H1 (cell line): ENCODE measurements around the gene CRACDL. TPM values are rescaled to one million over a fixed set of nuclear protein-coding genes. Genes with fewer than 3 reads are reported as not detected.

Source experiments
- CTCF ChIA-PET: fragments of 300-600 bp; sonication (Branson Sonifier 250); formaldehyde crosslinking; loops from one replicate; lab custom pipeline; 2021; ENCODE audit not compliant: partially characterized antibody; lab: Charles Lee
- POLR2A ChIA-PET: fragments of 300-600 bp; sonication (Branson Sonifier 250); formaldehyde crosslinking; loops from one replicate; lab custom pipeline; 2021; ENCODE audit warnings: inconsistent platforms; ENCODE audit not compliant: partially characterized antibody; lab: Charles Lee
- DNase-seq, 2 experiments: peaks; one replicate each; pipeline versions ENCODE4 v3.0.0 to v3.0.0-alpha.2; 2010 to 2022; ENCODE audit warnings: low spot score in 2 of 2, low read depth in 1 of 2, mixed read lengths in 1 of 2
- FAIRE-seq: peaks from 2 replicates; lab custom pipeline; 2011; peaks lifted over from hg19 to GRCh38; lab: Jason Lieb, UNC
- H2AFZ ChIP-seq: 2 replicates; pipeline ENCODE4 v1.8.1; 2012; ENCODE audit warnings: low read length, inconsistent platforms
- H2AK5ac ChIP-seq: 2 replicates; pipeline ENCODE4 v1.6.1; 2013; ENCODE audit warnings: low read depth, low read length
- H2BK120ac ChIP-seq: replicated peaks from 2 replicates; pipeline ENCODE3; 2013; ENCODE audit warnings: low read depth, low read length, inconsistent platforms
- H2BK12ac ChIP-seq: 2 replicates; pipeline ENCODE4 v1.6.1; 2013; ENCODE audit warnings: low read depth, low read length
- H2BK15ac ChIP-seq: 2 replicates; pipeline ENCODE4 v1.6.1; 2013; ENCODE audit warnings: low read length
- H2BK20ac ChIP-seq: 2 replicates; pipeline ENCODE4 v1.6.1; 2013; ENCODE audit warnings: low read length
- H2BK5ac ChIP-seq: 2 replicates; pipeline ENCODE4 v1.6.1; 2013; ENCODE audit warnings: low read depth, low read length
- H3K14ac ChIP-seq: 2 replicates; pipeline ENCODE4 v1.6.1; 2013; ENCODE audit warnings: inconsistent platforms; ENCODE audit not compliant: insufficient read length
- H3K18ac ChIP-seq: 2 replicates; pipeline ENCODE4 v1.6.1; 2013; ENCODE audit warnings: low read length; ENCODE audit errors: extremely low read depth
- H3K23ac ChIP-seq: 2 replicates; pipeline ENCODE4 v1.6.1; 2013; ENCODE audit warnings: inconsistent platforms; ENCODE audit not compliant: insufficient read length
- H3K23me2 ChIP-seq: 2 replicates; pipeline ENCODE4 v1.6.1; 2013; ENCODE audit warnings: low read depth, low read length
- H3K27ac ChIP-seq: 2 replicates; pipeline ENCODE4 v1.6.1; 2011; ENCODE audit warnings: low read depth, low read length, inconsistent platforms
- H3K27me3 ChIP-seq, 4 experiments: replicated peaks in 1 of 4; 1 replicate in 1 of 4; 2 replicates in 3 of 4; pipeline versions ENCODE4 v1.6.1 to v1.8.1; 2011 to 2013; ENCODE audit warnings: low read length in 3 of 4, mild to moderate bottlenecking in 3 of 4, inconsistent platforms in 2 of 4, mixed read lengths in 2 of 4, moderate library complexity in 1 of 4; ENCODE audit not compliant: control insufficient read depth in 3 of 4, insufficient read depth in 3 of 4; ENCODE audit errors: extremely low read depth in 1 of 4
- H3K36me3 ChIP-seq, 4 experiments: 2 replicates each; pipeline versions ENCODE4 v1.6.1 to v1.8.1; 2011 to 2013; ENCODE audit warnings: mild to moderate bottlenecking in 4 of 4, low read length in 3 of 4, moderate library complexity in 2 of 4, control low read depth in 1 of 4, inconsistent platforms in 1 of 4; ENCODE audit not compliant: insufficient read depth in 4 of 4, control insufficient read depth in 2 of 4
- H3K4ac ChIP-seq: replicated peaks from 2 replicates; pipeline ENCODE3; 2013; ENCODE audit warnings: low read length, low read depth, mixed read lengths, inconsistent platforms; ENCODE audit not compliant: insufficient read length
- H3K4me1 ChIP-seq, 4 experiments: replicated peaks in 1 of 4; 1 replicate in 1 of 4; 2 replicates in 3 of 4; pipeline versions ENCODE4 v1.6.1 to v1.8.1; 2011 to 2013; ENCODE audit warnings: low read length in 3 of 4, inconsistent platforms in 2 of 4, mixed read lengths in 1 of 4; ENCODE audit not compliant: insufficient read depth in 4 of 4, control insufficient read depth in 3 of 4
- H3K4me2 ChIP-seq, 2 experiments: 2 replicates each; pipeline versions ENCODE4 v1.6.1 to v1.8.1; 2011 to 2013; ENCODE audit warnings: low read depth in 2 of 2, low read length in 2 of 2, control low read depth in 1 of 2, inconsistent platforms in 1 of 2, mild to moderate bottlenecking in 1 of 2; ENCODE audit not compliant: insufficient read depth in 1 of 2
- H3K4me3 ChIP-seq, 4 experiments: fragments of 200-600, 300-600 bp in 1 of 4; sonication (generic), shearing (Covaris generic), sonication (Bioruptor Twin) in 1 of 4; 2 replicates each; pipeline versions ENCODE4 v1.5.1 to v1.8.1; 2011 to 2016; ENCODE audit warnings: low read length in 4 of 4, low read depth in 3 of 4, control low read depth in 2 of 4, inconsistent platforms in 2 of 4, mild to moderate bottlenecking in 2 of 4, mixed read lengths in 1 of 4, moderate library complexity in 1 of 4; ENCODE audit not compliant: insufficient read depth in 2 of 4; ENCODE audit errors: extremely low read depth in 1 of 4
- H3K56ac ChIP-seq: replicated peaks from 2 replicates; pipeline ENCODE3; 2013; ENCODE audit warnings: low read depth, mild to moderate bottlenecking, mixed read lengths, low read length, inconsistent platforms; ENCODE audit not compliant: insufficient read length
- H3K79me1 ChIP-seq: 2 replicates; pipeline ENCODE4 v1.6.1; 2013; ENCODE audit warnings: low read depth, low read length, control low read depth
- H3K79me2 ChIP-seq, 2 experiments: 2 replicates each; pipeline versions ENCODE4 v1.6.1 to v1.8.1; 2012 to 2013; ENCODE audit warnings: low read length in 2 of 2, mild to moderate bottlenecking in 2 of 2, inconsistent platforms in 1 of 2; ENCODE audit not compliant: insufficient read depth in 2 of 2, control insufficient read depth in 1 of 2
- H3K9ac ChIP-seq, 4 experiments: replicated peaks in 1 of 4; 1 replicate in 1 of 4; 2 replicates in 3 of 4; pipeline versions ENCODE4 v1.6.1 to v1.8.1; 2011 to 2013; ENCODE audit warnings: low read depth in 3 of 4, low read length in 3 of 4, control low read depth in 2 of 4, mild to moderate bottlenecking in 2 of 4, moderate library complexity in 2 of 4, inconsistent platforms in 1 of 4; ENCODE audit errors: extremely low read depth in 1 of 4
- H3K9me3 ChIP-seq, 2 experiments: 2 replicates each; pipeline versions ENCODE4 v1.6.1 to v1.8.1; 2012 to 2013; ENCODE audit warnings: mild to moderate bottlenecking in 2 of 2, moderate library complexity in 2 of 2, control low read depth in 1 of 2, inconsistent platforms in 1 of 2, low read depth in 1 of 2, low read length in 1 of 2, mixed read lengths in 1 of 2; ENCODE audit not compliant: insufficient read depth in 2 of 2
- H4K20me1 ChIP-seq, 2 experiments: replicated peaks in 1 of 2; 2 replicates each; pipeline versions ENCODE3 to v1.8.1; 2011 to 2013; ENCODE audit warnings: inconsistent platforms in 2 of 2, low read length in 2 of 2, mild to moderate bottlenecking in 1 of 2; ENCODE audit not compliant: insufficient read depth in 2 of 2, control insufficient read depth in 1 of 2
- H4K5ac ChIP-seq: 2 replicates; pipeline ENCODE4 v1.6.1; 2013; ENCODE audit warnings: low read length, low read depth, mixed read lengths, inconsistent platforms; ENCODE audit not compliant: insufficient read length
- H4K8ac ChIP-seq: 2 replicates; pipeline ENCODE4 v1.8.0; 2013; ENCODE audit warnings: mild to moderate bottlenecking, moderate library complexity, low read length, inconsistent platforms; ENCODE audit not compliant: insufficient read depth; ENCODE audit errors: extremely low read depth
- H4K91ac ChIP-seq: replicated peaks from 2 replicates; pipeline ENCODE3; 2013; ENCODE audit warnings: low read length, mixed read lengths, inconsistent platforms; ENCODE audit not compliant: insufficient read length
- CHD2 ChIP-seq: IDR thresholded peaks from 2 replicates; pipeline ENCODE4 v1.6.1; 2012; ENCODE audit warnings: low read length, improper control_type of control experiment
- CREB1 ChIP-seq: IDR thresholded peaks from 2 replicates; pipeline ENCODE4 v1.6.1; 2012; ENCODE audit warnings: inconsistent platforms
- GABPA ChIP-seq: IDR thresholded peaks from 2 replicates; pipeline ENCODE4 v1.6.1; 2011; ENCODE audit warnings: mild to moderate bottlenecking, low read length, moderate library complexity, borderline replicate concordance; ENCODE audit not compliant: insufficient read depth
- JUN ChIP-seq: IDR thresholded peaks from 2 replicates; pipeline ENCODE4 v1.6.1; 2011; ENCODE audit warnings: low read depth, mild to moderate bottlenecking, improper control_type of control experiment, low read length
- JUND ChIP-seq: IDR thresholded peaks from 2 replicates; pipeline ENCODE4 v1.6.1; 2011; ENCODE audit warnings: mild to moderate bottlenecking, improper control_type of control experiment, low read length
- MAFK ChIP-seq: IDR thresholded peaks from 2 replicates; pipeline ENCODE4 v1.6.1; 2012; ENCODE audit warnings: low read depth, mild to moderate bottlenecking, improper control_type of control experiment, low read length
- NANOG ChIP-seq: IDR thresholded peaks from 2 replicates; pipeline ENCODE4 v1.6.1; 2011; ENCODE audit warnings: low read length, low read depth, mild to moderate bottlenecking, inconsistent platforms; ENCODE audit not compliant: insufficient read depth, poor library complexity, severe bottlenecking
- PHF8 ChIP-seq: fragments of 200-600 bp; sonication (generic); conservative IDR thresholded peaks from 2 replicates; pipeline ENCODE4 v1.7.1; 2012; ENCODE audit warnings: low read depth, mild to moderate bottlenecking, inconsistent platforms, low read length, moderate library complexity
- POLR2A ChIP-seq, 2 experiments: IDR thresholded peaks; 1 replicate in 1 of 2; 2 replicates in 1 of 2; pipeline ENCODE4 v1.6.1; 2011; ENCODE audit warnings: low read depth in 2 of 2, low read length in 2 of 2, mild to moderate bottlenecking in 2 of 2; ENCODE audit errors: control extremely low read depth in 1 of 2
- SIN3A ChIP-seq, 2 experiments: IDR thresholded peaks in 1 of 2; conservative IDR thresholded peaks in 1 of 2; 2 replicates each; pipeline ENCODE4 v1.6.1; 2011 to 2012; ENCODE audit warnings: low read length in 2 of 2, improper control_type of control experiment in 1 of 2, low read depth in 1 of 2, mild to moderate bottlenecking in 1 of 2
- SP4 ChIP-seq: IDR thresholded peaks from 2 replicates; pipeline ENCODE4 v1.6.1; 2012; ENCODE audit warnings: low read length, inconsistent platforms
- TBP ChIP-seq: IDR thresholded peaks from 2 replicates; pipeline ENCODE4 v1.6.1; 2011; ENCODE audit warnings: low read depth, low read length, improper control_type of control experiment
- WGBS, 2 experiments: shearing (Covaris generic) in 1 of 2; methylation state at CpG; one replicate each; pipeline versions ENCODE4 v1.1.6 to v1.1.7; 2013 to 2015; ENCODE audit warnings: low lambda C conversion rate in 2 of 2, mixed read lengths in 2 of 2, inconsistent platforms in 1 of 2, low coverage in 1 of 2, missing lambda C conversion rate in 1 of 2; ENCODE audit not compliant: insufficient replicate concordance in 2 of 2, insufficient coverage in 1 of 2, insufficient read length in 1 of 2; ENCODE audit errors: extremely low coverage in 1 of 2, missing lambda C conversion rate in 1 of 2; 5-methylcytosine and 5-hydroxymethylcytosine counted together
- polyA plus RNA-seq, 7 experiments: library from polyadenylated mRNA; depleted of rRNA in 3 of 7; stranded (reverse) in 5 of 7; unstranded in 2 of 7; fragments of >200 nt in 5 of 7; fragments of 200-250 nt in 2 of 7; gene quantifications; 1 replicate in 5 of 7; 2 replicates in 1 of 7; 4 replicates in 1 of 7; pipeline versions ENCODE4 v1.2.1 to v1.2.3, GENCODE V29; 2011 to 2013; ENCODE audit warnings: missing spikeins in 2 of 7, mixed read lengths in 2 of 7
- total RNA-seq: library from RNA; stranded (reverse); fragmentation: NEBNext Ultra II Directional; extraction: Animal tissue kit (Norgen Biotek cat#: 25700); gene quantifications from 2 replicates; pipeline ENCODE4 v1.2.1, GENCODE V29; 2021
- TF ChIP-seq, protein P1 (sequence below): IDR thresholded peaks from 2 replicates; pipeline ENCODE4 v1.6.1; 2012; ENCODE audit warnings: low read length, inconsistent platforms

The CRACDL gene
- total and polyA plus RNA-seq, 2 of the 8 experiments (the other 6 are each of a cell fraction or from before 2014, with no cell fraction given): 0.07 to 0.38 TPM

DNA sequence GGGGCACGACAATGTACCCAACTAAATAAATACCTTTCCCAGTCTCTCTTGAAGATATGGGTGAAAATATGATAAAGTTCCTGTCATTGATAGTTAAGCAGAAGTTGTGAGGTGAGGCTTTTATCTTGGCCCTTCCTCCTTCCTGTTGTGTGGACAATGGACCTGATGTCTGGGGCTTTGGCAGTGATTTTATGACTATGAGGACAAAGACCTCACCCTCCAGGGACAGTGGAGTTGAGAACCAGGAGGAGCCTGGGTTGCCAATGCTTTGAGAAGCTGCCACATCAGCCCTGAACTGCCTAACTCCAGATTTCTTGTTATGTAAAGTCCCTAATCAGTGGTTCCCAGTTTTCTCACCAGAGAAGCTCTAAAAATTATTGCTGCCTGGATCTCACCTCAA is 184.3 kb downstream of the CRACDL start:
- no peak overlapping the region for H2BK20ac ChIP-seq
- H3K18ac ChIP-seq: no peak overlapping the region
- H3K36me3 ChIP-seq: no peaks in the 10 kb centered on the region
- no peak overlapping the region for H2BK12ac ChIP-seq
- FAIRE-seq: no peak
- POLR2A ChIA-PET: interaction anchor here (0.8 kb wide), 1 partner anchor 20 kb away, joined by 3 read pairs; no protein-coding TSS in a partner anchor
- H3K27me3 ChIP-seq: no peaks in the 10 kb centered on the region
- no peak overlapping the region for H4K5ac ChIP-seq
- H3K23ac ChIP-seq: no peak overlapping the region
- H3K4me2 ChIP-seq: no peak overlapping the region
- no peak for DNase-seq
- WGBS, 2 experiments: 100% methylated on average over 1 of the region's 1 CpG; no CpG with 5 or more reads in 1 of the 2 experiments
- H2AK5ac ChIP-seq: no peak overlapping the region
- H4K91ac ChIP-seq: no peak overlapping the region
- H4K8ac ChIP-seq: no peak overlapping the region
- no peak overlapping the region for H3K4me3 ChIP-seq
- CTCF ChIA-PET: interaction anchor here (0.9 kb wide), 1 partner anchor 13 kb away, joined by 3 read pairs; no protein-coding TSS in a partner anchor
- no peak overlapping the region for H3K27ac ChIP-seq
- no peak overlapping the region for H2BK15ac ChIP-seq
- no peaks in the 10 kb centered on the region for H3K79me2 ChIP-seq
- no peaks in the 10 kb centered on the region for H4K20me1 ChIP-seq
- no peak overlapping the region for H2AFZ ChIP-seq
- no peak overlapping the region for H3K9ac ChIP-seq
- H2BK5ac ChIP-seq: no peak overlapping the region
- H3K23me2 ChIP-seq: no peaks in the 10 kb centered on the region
- no peak overlapping the region for H3K56ac ChIP-seq
- no peaks in the 10 kb centered on the region; the same call in 1 of the 2 replicates for H3K79me1 ChIP-seq
- H2BK120ac ChIP-seq: no peak overlapping the region
- no peaks in the 10 kb centered on the region for H3K9me3 ChIP-seq
- H3K4me1 ChIP-seq: peaks cover 0 to 3% (median under 1%) of the 10 kb centered on the region in 4 experiments; a peak in 2 of 7 replicates
- no peak overlapping the region for H3K4ac ChIP-seq
- no peak overlapping the region for H3K14ac ChIP-seq
- no peak for TF ChIP-seq PHF8
- TF ChIP-seq GABPA: no peak
- TF ChIP-seq JUND: no peak
- TF ChIP-seq SIN3A (conservative IDR thresholded peaks at IDR 0.05 in 1 of 2, IDR thresholded peaks at IDR 0.05 in 1 of 2; ENCODE audit: low read depth in 1 of 2, low read length in 2 of 2): no peak
- TF ChIP-seq, protein P1, sequence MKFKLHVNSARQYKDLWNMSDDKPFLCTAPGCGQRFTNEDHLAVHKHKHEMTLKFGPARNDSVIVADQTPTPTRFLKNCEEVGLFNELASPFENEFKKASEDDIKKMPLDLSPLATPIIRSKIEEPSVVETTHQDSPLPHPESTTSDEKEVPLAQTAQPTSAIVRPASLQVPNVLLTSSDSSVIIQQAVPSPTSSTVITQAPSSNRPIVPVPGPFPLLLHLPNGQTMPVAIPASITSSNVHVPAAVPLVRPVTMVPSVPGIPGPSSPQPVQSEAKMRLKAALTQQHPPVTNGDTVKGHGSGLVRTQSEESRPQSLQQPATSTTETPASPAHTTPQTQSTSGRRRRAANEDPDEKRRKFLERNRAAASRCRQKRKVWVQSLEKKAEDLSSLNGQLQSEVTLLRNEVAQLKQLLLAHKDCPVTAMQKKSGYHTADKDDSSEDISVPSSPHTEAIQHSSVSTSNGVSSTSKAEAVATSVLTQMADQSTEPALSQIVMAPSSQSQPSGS: no peak
- TF ChIP-seq MAFK: no peak
- TF ChIP-seq POLR2A (IDR thresholded peaks at IDR 0.05; ENCODE audit: control extremely low read depth in 1 of 2, low read depth in 2 of 2, low read length in 2 of 2): no peak
- no peak for TF ChIP-seq CREB1
- no peak for TF ChIP-seq SP4
- no peak for TF ChIP-seq CHD2
- TF ChIP-seq JUN: no peak
- no peak for TF ChIP-seq NANOG
- no peak for TF ChIP-seq TBP
